Fibroblast of villous mesenchyme (primary cell): Measurements from ENCODE around the gene THRB. TPM values are rescaled to one million over a fixed set of nuclear protein-coding genes. Genes with fewer than 3 reads are reported as not detected.

ENCODE experiments used
- DNase-seq: peaks from one replicate; pipeline ENCODE4 v3.0.0-alpha.2; 2010; ENCODE audit warnings: low read depth
- H3K4me3 ChIP-seq: 2 replicates; pipeline ENCODE4 v1.5.1; 2011; ENCODE audit warnings: low read depth, mild to moderate bottlenecking, low read length
- total RNA-seq: library from RNA; depleted of rRNA; stranded (reverse); fragments of >200 nt; gene quantifications from 2 replicates; pipeline ENCODE4 v1.2.3, GENCODE V29; 2012
- TF ChIP-seq, protein P1 (sequence below): IDR thresholded peaks from 2 replicates; pipeline ENCODE4 v1.5.1; 2012; ENCODE audit warnings: low read depth, mild to moderate bottlenecking, low read length; ENCODE audit not compliant: insufficient read depth

Gene THRB
- total RNA-seq, 1 donor: 13.4 TPM

DNA sequence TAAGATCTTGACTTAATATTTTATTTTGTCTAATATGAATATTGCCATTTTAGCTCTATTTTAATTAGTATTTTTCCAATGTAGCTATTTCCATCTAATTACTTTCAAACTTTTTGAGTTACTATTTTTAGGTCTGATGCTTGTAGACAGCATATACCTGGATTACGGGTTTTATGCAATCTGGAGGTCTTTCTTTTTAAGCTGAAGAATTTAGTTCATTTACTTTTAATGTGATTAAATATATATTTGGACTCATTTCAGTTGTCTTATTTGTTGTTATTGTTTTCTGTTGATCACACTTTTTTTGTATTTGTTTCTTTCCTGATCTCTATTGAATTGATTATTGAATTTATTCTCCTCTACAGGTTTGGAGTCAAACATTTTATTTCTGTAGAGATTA, 30.3 kb downstream of the THRB start:
- TF ChIP-seq, protein P1, sequence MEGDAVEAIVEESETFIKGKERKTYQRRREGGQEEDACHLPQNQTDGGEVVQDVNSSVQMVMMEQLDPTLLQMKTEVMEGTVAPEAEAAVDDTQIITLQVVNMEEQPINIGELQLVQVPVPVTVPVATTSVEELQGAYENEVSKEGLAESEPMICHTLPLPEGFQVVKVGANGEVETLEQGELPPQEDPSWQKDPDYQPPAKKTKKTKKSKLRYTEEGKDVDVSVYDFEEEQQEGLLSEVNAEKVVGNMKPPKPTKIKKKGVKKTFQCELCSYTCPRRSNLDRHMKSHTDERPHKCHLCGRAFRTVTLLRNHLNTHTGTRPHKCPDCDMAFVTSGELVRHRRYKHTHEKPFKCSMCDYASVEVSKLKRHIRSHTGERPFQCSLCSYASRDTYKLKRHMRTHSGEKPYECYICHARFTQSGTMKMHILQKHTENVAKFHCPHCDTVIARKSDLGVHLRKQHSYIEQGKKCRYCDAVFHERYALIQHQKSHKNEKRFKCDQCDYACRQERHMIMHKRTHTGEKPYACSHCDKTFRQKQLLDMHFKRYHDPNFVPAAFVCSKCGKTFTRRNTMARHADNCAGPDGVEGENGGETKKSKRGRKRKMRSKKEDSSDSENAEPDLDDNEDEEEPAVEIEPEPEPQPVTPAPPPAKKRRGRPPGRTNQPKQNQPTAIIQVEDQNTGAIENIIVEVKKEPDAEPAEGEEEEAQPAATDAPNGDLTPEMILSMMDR: no peak
- DNase-seq: no peak
- no peak overlapping the region for H3K4me3 ChIP-seq

DNA sequence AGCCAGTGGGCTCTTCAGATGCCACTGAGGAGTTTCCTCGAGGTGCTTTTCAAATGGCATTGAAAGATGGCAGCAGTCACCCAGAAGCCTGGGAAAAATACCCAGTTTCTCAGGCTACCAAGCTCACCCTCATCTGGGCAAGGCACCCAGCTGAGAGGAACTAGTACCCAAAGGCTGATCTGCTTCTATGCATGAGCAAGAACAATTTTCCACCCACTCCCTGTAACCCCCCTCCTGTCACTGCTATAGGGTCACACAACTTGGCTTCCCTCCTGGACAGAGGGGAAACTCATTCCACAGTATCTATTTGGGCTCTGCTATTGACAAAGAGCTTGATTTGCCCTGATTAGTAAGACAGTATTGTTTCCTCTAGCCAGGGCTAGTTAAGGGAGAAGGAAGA, 31.9 kb downstream of the THRB start:
- H3K4me3 ChIP-seq: no peak overlapping the region
- no peak for DNase-seq
- TF ChIP-seq, protein P1: no peak

DNA sequence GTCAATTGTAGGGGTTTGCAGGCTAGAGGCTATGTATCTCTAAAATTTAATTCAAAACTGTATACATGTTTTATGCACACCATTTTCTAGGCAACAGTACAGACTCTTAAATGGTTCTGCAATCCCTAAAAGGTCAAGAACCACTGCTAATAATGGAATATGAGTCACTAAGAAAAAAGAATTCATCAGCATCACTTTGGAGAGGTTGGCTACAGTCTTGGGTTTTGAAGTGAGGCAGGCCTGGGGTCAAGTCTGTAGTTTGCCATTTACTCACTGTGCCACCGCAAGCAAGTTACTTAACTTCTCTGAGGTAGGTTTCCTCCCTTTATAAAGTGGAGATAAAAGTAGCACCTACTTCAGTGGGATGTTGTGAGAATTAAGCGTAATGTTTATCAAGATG, 33.7 kb downstream of the THRB start:
- no peak overlapping the region for H3K4me3 ChIP-seq
- TF ChIP-seq, protein P1: no peak
- peak; percentile 20 for DNase-seq

DNA sequence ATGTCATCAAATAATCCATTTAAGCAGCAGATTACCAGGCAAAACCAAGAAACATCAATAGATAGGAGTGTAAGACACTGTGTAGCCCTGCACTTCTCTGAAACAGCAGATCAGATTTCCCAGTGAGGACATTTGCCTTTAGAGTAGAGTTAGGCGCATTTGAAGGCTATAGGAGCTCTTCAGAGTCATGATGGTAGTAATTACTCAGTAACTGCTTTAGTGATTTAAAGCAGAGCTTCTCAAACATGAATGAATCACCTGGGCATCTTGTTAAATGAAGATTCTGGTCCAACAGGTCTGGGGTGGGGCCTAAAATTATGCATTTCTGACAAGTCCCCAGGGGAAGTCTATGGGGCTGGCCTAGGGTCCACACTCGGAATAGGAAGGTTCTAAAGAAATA, 36.9 kb downstream of the THRB start:
- no peak overlapping the region for H3K4me3 ChIP-seq
- TF ChIP-seq, protein P1: no peak
- no peak for DNase-seq

DNA sequence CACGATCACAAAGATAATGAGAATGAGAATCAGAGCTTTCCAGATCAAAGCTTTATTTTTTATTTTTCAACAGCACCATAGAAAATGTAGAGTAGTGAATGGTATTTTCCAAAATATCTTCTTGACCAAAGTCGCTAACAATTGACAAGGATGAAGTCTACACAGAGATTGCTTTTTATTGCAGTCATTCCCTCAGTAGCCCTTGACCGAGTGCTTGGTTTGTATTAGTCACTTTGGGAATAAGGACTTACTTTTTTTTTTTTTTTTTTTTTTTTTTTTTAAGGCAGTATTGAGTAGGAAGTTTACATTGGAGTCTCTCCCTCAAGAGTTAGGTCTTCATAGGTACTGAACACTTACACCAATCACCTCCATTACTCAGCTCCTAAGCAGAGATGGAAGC, 39.8 kb downstream of the THRB start:
- no peak overlapping the region for H3K4me3 ChIP-seq
- TF ChIP-seq, protein P1: no peak
- DNase-seq: no peak

DNA sequence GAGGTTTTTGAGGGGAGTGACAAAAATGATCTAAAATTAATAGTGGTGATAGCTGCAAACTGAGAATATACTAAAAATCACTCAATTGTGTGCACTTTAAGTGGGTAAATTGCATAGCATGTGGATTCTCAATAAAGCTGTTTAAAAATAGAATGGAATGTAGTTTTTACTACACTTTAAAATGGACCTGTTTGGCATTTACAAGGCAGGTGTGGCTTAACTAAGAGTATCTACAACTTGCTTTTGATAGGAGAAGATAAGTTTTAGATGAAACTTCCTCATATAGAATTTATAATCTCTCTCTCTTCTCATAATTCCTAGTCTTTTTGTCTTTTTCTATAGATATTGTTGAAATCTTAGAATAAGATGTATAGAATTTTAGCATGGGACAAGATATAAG, 40.3 kb downstream of the THRB start:
- TF ChIP-seq, protein P1: no peak
- no peak for DNase-seq
- H3K4me3 ChIP-seq: no peak overlapping the region

DNA sequence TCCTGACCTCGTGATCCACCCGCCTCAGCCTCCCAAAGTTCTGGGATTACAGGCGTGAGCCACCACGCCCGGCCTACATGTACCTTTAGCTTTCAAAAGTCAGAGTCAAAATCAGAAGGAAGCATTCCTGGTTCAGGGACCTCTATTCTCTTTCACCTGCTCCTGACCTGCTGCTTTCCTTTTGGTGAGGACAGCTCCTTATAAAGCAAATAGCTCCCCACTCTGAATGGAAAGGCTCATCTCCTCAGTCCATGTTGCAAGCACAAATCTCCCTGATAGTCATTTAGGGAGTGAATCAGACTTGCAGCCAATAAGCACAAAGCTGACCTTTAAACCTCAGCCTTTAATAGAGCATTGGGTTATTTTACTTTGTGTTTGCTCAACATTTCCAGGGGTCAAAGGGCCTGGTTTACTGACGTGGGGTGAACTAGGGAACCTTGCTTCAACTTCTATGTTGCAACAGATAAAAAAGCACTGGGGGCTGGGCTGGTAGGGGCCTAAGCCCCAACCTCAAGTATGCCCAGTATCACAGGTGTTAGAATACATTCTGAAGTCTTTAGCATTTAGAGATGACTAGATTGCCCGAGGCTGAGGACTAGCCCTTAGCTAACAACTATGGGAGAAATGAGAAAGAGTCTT, 43.1 kb downstream of the THRB start:
- DNase-seq: peak; percentile 28
- TF ChIP-seq, protein P1: no peak
- H3K4me3 ChIP-seq: no peak overlapping the region
